GM19238 (cell line): ENCODE results near the gene IKBIP.
"Not testable (repeated sequence)": the region's sequence is repeated elsewhere in the genome, so short reads cannot be mapped to it uniquely, and the experiment has no call there.

Experiments
- DNase-seq: peaks from one replicate; pipeline ENCODE4 v3.0.0; 2011; ENCODE audit warnings: low spot score; ENCODE audit not compliant: insufficient read length

Gene IKBIP

GRCh38 chr12:98638009-98638408, 6.6 kb downstream of the IKBIP start:
- DNase-seq = no peak

- DNase-seq = no peak
Observed at GRCh38 chr12:98637068-98637467, 7.5 kb downstream of the IKBIP start.

DNA sequence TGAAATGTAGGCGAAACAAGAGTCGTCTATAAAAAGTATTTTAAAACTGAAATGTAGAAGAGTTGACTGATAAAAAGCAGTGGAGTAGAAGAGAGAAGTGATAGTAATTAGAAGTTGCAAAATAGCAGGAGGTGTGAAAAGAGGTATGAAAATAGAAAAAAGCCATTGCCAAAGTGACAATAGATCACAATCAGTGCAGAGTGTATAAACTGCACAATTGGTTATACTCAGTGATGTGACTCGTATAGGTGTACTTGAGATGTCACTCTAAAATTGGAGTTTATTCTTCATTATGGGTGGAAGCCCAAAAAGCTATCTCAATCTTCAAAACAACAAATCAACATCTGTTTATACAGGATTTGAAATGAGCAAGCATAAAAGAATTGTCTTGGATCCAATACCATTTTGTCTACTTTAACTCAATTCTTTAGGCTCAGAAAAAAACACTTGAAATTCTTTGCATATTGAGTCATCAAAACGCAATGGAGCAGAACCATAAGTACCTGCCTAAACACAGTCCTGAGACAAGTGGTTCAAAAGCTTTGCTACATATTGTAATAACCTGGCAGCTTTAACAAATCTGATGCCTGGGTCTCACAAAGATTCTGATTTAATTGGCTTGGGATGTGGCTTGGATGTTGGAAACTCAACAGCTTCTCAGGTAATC, 8.8 kb downstream of the IKBIP start:
- DNase-seq = peak; percentile 10

GRCh38 chr12:98618952-98619351, 25.6 kb downstream of the IKBIP start:
- DNase-seq = no peak

DNA sequence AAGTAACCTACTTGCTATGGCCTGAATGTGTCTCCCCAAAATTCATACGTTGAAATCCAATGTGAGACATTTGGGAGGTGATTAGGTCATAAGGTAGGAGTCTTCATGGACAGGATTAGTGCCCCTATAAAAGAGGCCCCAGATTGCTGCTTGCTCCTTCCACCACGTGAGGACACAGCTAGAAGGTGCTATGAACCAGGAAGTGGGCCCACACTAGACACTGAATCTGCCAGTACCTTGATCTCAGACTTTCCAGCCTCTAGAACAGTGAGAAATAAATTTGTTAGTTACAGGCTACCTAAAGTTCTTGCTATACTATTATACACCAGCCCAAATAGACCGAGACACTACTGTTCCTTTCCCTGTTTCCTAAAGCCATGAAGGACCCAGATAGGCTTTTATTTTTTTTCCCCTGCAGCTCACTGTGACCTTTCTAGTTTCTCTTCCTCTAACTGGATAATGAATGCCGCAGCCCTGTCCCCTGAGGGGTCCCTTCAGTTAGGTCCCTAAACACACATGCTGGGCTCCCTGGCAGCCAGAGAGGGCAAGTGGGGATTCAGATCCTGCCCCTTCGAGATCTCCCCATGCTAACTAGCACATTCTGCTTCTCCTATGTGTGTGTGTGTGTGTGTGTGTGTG, 31.8 kb downstream of the IKBIP start:
- peak; percentile 32 for DNase-seq

- no peak for DNase-seq
Observed at GRCh38 chr12:98610596-98610995, 34.0 kb downstream of the IKBIP start.

GRCh38 chr12:98606359-98606988, 38.1 kb downstream of the IKBIP start:
- DNase-seq = no peak

GRCh38 chr12:98601924-98602323, 42.7 kb downstream of the IKBIP start:
- no peak for DNase-seq

GRCh38 chr12:98597313-98597712, 47.3 kb downstream of the IKBIP start:
- not testable (repeated sequence) for DNase-seq

GRCh38 chr12:98595243-98595988, 49.2 kb downstream of the IKBIP start:
- no peak for DNase-seq

DNA sequence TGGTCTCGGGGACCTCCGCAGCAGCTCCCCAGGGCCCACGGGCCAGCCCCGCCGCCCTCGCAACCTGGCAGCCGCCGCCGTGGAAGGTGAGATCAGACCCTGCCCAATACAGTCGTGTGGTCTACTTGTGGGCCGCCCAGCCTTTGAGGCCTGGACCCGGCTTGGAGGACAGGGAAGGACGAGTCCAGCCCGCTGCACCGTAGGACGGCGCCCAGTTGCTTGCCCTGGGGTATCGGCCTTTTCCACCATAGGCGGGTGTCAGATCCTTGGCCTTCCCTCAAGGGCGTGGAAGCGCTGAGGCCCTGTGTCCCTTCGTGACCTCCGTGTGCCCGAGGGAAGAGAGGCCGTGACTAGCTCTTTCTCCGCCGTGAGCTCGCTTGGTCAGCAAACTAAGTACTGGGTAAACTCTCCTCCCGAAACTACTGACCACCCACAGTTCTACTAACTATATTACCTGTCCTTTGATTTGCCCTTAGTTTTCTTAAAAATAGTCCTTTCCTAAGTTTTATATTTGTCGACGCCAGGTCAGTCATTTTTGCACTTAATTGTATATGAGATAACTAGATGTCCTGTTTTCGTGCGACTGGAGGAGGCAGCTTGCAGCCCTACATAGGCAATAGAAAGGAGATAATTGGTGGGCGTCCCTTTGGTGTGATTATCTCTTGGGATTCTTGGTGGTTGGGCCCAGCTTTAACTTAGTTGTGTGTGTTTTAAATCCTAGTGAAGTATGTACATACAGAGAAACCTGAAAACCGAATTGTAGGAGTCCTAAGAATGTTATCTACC, 50.3 kb downstream of the IKBIP start:
- DNase-seq = peak; percentile 7

GRCh38 chr12:98593351-98594049, 51.1 kb downstream of the IKBIP start, which contains the start of gene SLC25A3:
TSS of gene SLC25A3 (plus strand) at chr12:98593686. CDS start at chr12:98593979, 293 bp downstream.
- DNase-seq = peak; percentile 89

DNA sequence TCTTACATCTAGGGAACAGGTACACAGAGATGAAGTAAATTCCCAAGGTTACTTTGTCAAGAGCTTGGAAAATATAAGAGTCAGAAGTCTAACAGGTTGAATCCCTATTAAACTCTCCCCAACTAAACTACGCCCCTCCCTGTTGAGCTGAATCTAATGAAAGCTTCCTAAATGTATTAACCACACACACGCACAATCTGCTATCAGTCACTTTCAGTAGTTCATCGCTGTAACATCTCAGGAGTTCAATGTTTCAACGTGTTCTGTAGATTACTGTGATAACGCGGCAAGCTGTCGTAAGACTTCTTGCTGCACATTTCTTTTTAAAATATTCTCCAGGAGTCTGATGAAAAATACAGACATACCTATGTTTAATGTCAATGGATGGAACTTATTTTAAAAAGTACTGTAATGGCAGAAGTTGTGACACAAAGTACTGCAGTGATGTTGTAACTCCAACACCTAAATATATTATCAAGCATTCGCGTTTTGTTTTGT, 51.7 kb downstream of the IKBIP start:
- DNase-seq = no peak

DNA sequence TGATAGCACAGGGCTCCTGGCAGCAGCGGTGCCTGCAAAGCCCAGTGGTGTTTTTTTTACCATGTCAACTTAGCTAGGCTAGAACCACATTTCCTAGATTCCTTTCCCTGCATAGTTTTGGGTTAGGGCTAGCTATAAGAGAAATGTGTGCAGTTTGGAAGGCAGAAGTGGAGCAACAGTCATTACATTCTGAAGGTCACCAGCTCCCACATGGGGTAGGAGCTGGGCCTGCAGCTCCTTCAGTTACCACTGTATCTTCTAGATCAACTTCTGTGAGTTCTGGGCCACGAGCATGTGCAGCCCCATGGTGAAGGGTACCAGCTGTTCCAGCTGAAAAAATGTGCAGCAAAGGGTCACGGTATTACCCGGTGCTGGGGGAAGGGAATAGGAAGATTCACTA, 53.4 kb downstream of the IKBIP start:
- no peak for DNase-seq

GRCh38 chr12:98587084-98587483, 57.5 kb downstream of the IKBIP start:
- no peak for DNase-seq

- no peak for DNase-seq
Observed at GRCh38 chr12:98582093-98582492, 62.5 kb downstream of the IKBIP start.

GRCh38 chr12:98581101-98581500, 63.5 kb downstream of the IKBIP start:
- DNase-seq = no peak

DNA sequence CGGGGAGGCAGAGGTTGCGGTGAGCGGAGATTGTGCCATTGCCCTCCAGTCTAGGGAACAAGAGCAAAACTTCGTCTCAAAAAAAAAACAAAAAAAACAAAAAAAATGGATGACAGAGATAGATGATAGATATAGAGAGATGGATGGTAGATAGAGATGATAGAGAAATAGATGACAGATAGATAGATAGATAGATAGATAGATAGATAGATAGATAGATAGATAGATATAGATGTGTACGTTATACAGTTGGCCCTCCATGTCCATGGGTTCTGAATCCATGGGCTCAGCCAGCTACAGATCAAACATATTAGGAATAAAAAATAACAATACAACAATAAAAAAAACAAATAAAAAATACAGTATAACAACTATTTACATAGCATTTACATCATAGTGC, 63.9 kb downstream of the IKBIP start:
- DNase-seq = no peak

GRCh38 chr12:98579835-98580234, 64.8 kb downstream of the IKBIP start:
- no peak for DNase-seq

GRCh38 chr12:98579347-98579746, 65.2 kb downstream of the IKBIP start:
- DNase-seq = no peak
